Natural killer cell treated with Interleukin-12 subunit alpha and Interleukin-12 subunit beta and Interleukin-15 and Interleukin-18, amount 100 ng/mL, for 72 hours (primary cell): Measurements from ENCODE around the gene OSR1. TPM values are rescaled to one million over a fixed set of nuclear protein-coding genes. Genes with fewer than 3 reads are reported as not detected.

Experiments used
- ATAC-seq, 2 donors: fragments of 150-1000 bp; cut with Tn5 transposase in 1 of 2; sonication (Bioruptor Pico), chemical (Tn5 transposase) in 1 of 2; 2 replicates each; pipeline ENCODE4 v1.10.0; 2021
- DNase-seq: peaks from one replicate; pipeline ENCODE4 v3.0.0; 2022; ENCODE audit warnings: low spot score
- H3K27ac Mint-ChIP-seq, 2 donors: 1 replicate in 1 of 2; 2 replicates in 1 of 2; pipeline ENCODE4 v1.8.0; 2022; ENCODE audit warnings: mixed read lengths in 2 of 2, mild to moderate bottlenecking in 1 of 2, moderate library complexity in 1 of 2
- H3K27me3 Mint-ChIP-seq, 2 donors: 1 replicate in 1 of 2; 2 replicates in 1 of 2; pipeline ENCODE4 v1.8.0; 2022; ENCODE audit warnings: mixed read lengths in 2 of 2
- H3K36me3 Mint-ChIP-seq: one replicate; pipeline ENCODE4 v1.8.0; 2022; ENCODE audit warnings: mixed read lengths
- H3K4me1 Mint-ChIP-seq, 2 donors: 1 replicate in 1 of 2; 2 replicates in 1 of 2; pipeline ENCODE4 v1.8.0; 2022; ENCODE audit warnings: low read depth in 2 of 2, mixed read lengths in 2 of 2, mild to moderate bottlenecking in 1 of 2
- H3K4me3 Mint-ChIP-seq: one replicate; pipeline ENCODE4 v1.8.0; 2022; ENCODE audit warnings: mixed read lengths
- H3K9me3 Mint-ChIP-seq: 2 replicates; pipeline ENCODE4 v1.8.0; 2022; ENCODE audit warnings: mixed read lengths
- total RNA-seq, 2 donors: library from RNA; stranded (reverse); gene quantifications; one replicate each; pipeline ENCODE4 v1.2.3, GENCODE V29; 2022

Gene OSR1
- total RNA-seq, 2 donors from 2014 or later = not detected

DNA sequence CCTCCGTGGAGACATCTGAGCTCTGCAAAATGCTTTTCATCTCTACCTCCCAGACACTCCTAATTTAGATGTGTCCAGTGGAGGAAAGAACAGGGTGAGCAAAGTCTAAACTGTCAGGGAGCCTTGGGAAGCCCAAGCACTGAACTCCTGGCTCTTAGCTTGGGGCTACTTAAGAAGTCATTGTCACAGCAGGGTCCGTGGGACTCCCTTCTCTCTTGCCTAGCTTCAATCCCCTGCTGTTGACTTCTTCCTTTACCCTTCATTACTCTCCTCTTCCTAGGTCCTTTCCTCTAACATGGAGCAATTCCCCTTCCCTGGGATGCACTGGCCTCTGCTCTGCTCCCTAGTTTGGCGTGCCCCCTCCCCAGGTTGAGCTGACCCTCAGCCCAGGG lies 3.4 kb downstream of the OSR1 start:
- Mint-ChIP-seq H3K27ac (no peak overlapping the region), H3K36me3 (no peaks in the 10 kb centered on the region), H3K4me3 (no peak overlapping the region), H3K9me3 (no peaks in the 10 kb centered on the region), H3K4me1 (peaks cover 4 to 24% of the 10 kb centered on the region in 2 donors), H3K27me3 (peaks cover 60% of the 10 kb centered on the region in 2 donors)
- ATAC-seq (no peak), DNase-seq (no peak)

DNA sequence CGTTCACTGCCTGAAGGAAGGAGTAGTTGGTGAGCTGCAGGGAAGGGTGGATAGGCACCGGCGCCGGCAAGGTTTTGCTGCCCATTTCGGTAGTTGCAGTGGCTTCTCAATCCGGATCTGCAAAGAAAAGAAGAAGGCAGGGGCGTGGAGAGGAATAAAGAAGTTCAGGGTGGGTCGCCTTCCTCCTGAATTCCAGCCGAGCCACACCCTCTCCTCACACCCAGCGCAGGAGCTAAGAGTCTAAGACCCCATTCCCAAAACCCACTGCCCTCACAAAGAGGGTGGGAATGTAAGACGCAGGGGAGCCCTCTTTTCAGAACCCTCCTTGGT lies 4.7 kb downstream of the OSR1 start:
- DNase-seq (no peak), ATAC-seq (no peak)
- Mint-ChIP-seq H3K27ac (no peak overlapping the region), H3K27me3 (peaks cover 56 to 65% of the 10 kb centered on the region in 2 donors), H3K9me3 (no peaks in the 10 kb centered on the region), H3K4me3 (no peak overlapping the region), H3K36me3 (no peaks in the 10 kb centered on the region), H3K4me1 (peaks cover 4 to 24% of the 10 kb centered on the region in 2 donors)

DNA sequence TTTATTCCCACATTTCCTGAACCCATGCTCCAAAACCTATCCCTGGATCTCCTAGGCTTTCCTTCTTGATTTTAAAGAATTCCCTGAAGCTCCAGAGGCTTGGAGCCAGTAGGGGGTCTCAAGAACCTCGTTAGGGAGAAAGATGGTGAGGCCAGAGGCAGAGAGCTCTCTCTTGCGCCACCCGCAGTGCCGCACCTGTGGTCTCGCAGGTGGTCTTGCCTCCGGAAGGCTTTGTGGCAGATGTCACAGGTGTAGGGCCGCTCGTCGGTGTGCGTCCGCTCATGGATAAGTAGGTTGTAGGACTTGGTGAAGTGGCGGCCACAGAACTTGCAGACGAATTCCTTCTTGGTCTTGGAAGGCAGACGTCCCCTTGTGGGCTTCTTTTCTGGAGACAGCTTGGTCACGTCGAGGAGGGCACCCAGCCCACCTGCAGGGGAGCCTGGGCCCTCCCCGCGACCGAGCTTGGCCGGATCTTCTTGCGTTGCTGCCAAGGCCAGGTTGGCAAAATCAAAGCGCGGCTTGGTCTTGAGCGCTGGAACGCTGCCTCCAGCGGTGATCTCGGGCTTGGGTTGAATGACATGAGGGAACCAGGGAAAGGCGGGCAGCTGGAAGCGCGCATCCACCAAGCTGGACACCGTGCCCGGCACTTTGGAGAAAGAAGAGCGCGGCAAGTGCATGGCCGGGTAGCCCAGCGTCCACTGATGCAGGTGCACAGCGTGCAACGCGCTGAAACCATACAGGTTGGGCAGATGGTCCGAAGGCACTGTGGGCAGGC lies 5.3 kb downstream of the OSR1 start:
- no peaks in the 10 kb centered on the region for H3K36me3 Mint-ChIP-seq
- no peak overlapping the region for H3K4me3 Mint-ChIP-seq
- no peak for ATAC-seq
- H3K27me3 Mint-ChIP-seq = peaks cover 56 to 65% of the 10 kb centered on the region in 2 donors
- H3K4me1 Mint-ChIP-seq = peaks cover 7 to 27% of the 10 kb centered on the region in 2 donors
- no peak overlapping the region for H3K27ac Mint-ChIP-seq
- DNase-seq = no peak
- no peaks in the 10 kb centered on the region for H3K9me3 Mint-ChIP-seq

DNA sequence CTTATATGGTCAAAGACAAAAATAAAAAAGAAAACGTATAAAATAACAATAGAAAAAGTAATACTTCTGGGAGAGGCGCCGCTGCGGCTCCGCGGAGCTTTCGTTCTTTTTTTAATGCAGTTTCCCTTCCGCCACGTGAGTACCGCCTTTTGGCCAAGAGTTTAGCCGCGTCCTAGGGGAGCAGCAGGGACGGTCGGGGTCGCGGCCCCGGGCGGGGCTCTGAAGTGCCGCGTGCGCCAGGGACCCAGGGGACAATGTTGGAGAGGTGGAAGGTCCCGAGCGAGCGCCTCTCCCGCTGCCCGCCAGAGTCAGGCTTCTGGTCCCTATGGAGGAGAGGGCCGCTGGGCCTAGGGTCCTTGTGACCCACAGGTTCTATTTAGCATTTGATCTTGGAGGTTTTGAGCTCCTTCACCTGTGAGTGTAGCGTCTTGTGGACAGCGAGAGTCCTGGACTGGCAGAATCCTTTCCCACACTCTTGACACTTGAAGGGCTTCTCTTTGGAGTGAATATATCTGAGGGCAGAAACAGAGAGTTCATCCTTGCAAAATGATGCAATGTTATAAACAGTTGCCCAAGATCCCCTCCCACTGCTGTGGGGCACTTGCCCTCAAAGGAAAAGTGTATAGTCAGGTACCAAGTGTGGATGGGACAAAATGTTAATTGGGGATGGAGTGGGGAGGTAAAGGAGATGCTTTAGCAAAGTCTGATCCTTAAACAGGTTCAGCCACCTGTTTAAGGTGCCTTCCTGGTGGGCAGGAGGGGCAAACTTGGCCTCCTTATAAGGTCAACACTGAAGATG lies 6.3 kb downstream of the OSR1 start:
- Mint-ChIP-seq H3K9me3 (no peaks in the 10 kb centered on the region), H3K27ac (no peak overlapping the region), H3K4me1 (peaks cover 17 to 28% of the 10 kb centered on the region in 2 donors), H3K27me3 (peaks cover 46 to 57% of the 10 kb centered on the region in 2 donors), H3K36me3 (no peaks in the 10 kb centered on the region), H3K4me3 (peak overlapping the region; percentile 22)
- DNase-seq (no peak), ATAC-seq (no peak)

DNA sequence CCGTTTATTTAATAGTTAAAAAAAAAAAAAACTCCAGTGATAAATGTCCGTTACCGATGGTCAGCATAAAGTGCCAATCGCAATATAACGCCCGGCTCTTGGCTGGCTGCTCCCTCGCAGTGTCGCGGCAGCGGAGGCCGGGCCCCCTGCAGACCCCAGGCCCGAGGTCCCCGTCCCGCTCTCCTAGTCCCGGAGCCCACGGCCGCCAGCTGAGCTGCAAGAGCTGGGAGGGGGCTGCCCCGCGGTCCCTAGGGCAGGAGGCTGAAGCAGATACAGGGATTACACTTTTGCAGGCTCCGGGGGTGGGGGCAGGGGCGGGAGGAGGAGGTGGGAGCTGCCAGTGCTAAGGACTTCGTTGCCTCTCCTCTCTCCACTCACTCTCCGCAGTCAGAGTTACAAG lies 6.9 kb downstream of the OSR1 start:
- Mint-ChIP-seq H3K27me3 (peaks cover 40 to 51% of the 10 kb centered on the region in 2 donors), H3K9me3 (no peaks in the 10 kb centered on the region), H3K4me1 (peaks cover 21 to 25% of the 10 kb centered on the region in 2 donors), H3K4me3 (peak overlapping the region; percentile 22), H3K36me3 (no peaks in the 10 kb centered on the region), H3K27ac (no peak overlapping the region)
- ATAC-seq (no peak), DNase-seq (no peak)

DNA sequence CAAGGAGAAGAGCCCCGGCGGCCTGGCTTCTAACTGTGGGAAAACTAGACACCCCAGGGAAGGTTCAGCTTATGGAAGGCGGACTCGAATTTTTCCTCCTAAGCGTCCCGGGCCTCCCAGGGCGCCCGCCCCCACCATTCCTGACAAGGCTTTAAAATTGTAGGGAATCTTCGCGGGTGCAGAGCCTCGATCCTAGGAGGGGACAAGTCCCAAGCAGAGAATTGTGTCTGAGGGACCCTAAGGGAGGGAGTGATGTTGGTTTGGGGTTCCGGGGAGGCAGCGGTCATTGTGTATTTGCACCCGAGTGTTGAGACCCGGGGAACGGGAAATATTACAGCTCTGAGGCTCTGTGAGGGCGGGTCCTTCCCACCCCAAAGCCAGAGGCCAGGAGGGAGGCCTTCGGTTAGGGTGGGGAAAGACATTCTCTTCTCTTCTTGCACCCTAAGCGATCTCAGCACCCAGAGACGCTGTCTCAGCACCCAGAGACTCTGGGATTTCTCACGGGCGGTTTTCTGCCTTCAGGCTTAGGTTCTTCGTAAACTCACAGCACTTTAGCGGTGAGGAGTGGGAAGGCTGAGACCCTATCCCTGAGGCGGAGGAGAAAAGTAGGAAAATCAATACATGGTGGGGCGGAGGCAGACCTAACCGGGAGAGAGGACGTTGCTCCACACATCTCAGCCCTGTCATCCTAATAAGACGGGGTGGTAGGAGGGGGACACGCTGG lies 7.6 kb downstream of the OSR1 start:
- peaks cover 36 to 46% of the 10 kb centered on the region in 2 donors for H3K27me3 Mint-ChIP-seq
- peak overlapping the region; percentile 23 for H3K4me3 Mint-ChIP-seq
- peaks cover 21 to 23% of the 10 kb centered on the region in 2 donors for H3K4me1 Mint-ChIP-seq
- ATAC-seq (no peak), DNase-seq (no peak)
- no peaks in the 10 kb centered on the region for H3K36me3 Mint-ChIP-seq
- H3K27ac Mint-ChIP-seq = no peak overlapping the region
- H3K9me3 Mint-ChIP-seq = no peaks in the 10 kb centered on the region

DNA sequence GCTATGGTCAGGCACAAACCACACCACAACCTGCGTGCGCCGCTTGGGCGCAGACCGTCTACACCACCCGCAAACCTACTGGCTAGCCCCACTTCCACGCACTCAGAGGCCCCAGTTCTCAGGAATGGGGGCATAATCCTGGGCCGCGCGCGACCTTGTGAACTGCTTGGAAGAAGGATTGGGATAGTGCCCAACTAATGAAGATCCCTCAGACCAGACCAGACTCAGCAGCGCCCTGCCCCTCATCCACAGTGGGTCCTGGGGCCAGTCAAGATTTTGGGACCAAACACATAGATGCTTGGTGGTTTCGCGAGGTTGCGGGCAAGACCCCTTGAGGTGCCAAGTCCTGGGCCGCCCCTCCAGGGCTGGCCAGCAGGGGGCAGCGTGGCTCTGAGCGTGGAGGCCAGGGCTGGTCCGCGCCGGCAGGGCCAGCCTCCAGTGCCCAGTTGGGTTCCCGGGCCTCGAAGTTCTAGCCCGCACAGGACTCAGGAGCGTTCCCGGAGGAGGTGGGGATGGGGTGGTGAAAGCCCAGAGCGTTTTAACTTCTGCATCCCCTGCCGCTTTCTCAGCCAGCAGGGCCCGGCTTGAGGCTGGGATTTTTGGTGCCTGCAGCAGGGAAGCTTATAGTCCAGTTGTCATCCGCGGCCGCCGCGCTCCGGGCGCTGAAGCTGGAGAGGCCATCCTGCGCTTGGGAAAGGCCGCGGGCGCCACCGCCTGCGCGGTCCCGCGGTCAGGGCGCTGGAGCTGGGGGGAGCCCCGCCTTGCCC lies 8.3 kb downstream of the OSR1 start:
- no peak overlapping the region for H3K27ac Mint-ChIP-seq
- ATAC-seq = no peak
- no peaks in the 10 kb centered on the region for H3K9me3 Mint-ChIP-seq
- peak; percentile 73 for DNase-seq
- no peaks in the 10 kb centered on the region for H3K36me3 Mint-ChIP-seq
- H3K27me3 Mint-ChIP-seq = peaks cover 30 to 39% of the 10 kb centered on the region in 2 donors
- no peak overlapping the region for H3K4me3 Mint-ChIP-seq
- H3K4me1 Mint-ChIP-seq = peaks cover 21 to 23% of the 10 kb centered on the region in 2 donors

GRCh38 chr2:19348692-19349091 lies 9.7 kb downstream of the OSR1 start:
- Mint-ChIP-seq H3K27ac (peak overlapping the region; percentile 91 to 97), H3K9me3 (no peaks in the 10 kb centered on the region), H3K27me3 (peaks cover 16 to 32% of the 10 kb centered on the region in 2 donors), H3K36me3 (no peaks in the 10 kb centered on the region), H3K4me3 (no peak overlapping the region), H3K4me1 (peaks cover 21 to 23% of the 10 kb centered on the region in 2 donors)
- DNase-seq (no peak), ATAC-seq (no peak)

DNA sequence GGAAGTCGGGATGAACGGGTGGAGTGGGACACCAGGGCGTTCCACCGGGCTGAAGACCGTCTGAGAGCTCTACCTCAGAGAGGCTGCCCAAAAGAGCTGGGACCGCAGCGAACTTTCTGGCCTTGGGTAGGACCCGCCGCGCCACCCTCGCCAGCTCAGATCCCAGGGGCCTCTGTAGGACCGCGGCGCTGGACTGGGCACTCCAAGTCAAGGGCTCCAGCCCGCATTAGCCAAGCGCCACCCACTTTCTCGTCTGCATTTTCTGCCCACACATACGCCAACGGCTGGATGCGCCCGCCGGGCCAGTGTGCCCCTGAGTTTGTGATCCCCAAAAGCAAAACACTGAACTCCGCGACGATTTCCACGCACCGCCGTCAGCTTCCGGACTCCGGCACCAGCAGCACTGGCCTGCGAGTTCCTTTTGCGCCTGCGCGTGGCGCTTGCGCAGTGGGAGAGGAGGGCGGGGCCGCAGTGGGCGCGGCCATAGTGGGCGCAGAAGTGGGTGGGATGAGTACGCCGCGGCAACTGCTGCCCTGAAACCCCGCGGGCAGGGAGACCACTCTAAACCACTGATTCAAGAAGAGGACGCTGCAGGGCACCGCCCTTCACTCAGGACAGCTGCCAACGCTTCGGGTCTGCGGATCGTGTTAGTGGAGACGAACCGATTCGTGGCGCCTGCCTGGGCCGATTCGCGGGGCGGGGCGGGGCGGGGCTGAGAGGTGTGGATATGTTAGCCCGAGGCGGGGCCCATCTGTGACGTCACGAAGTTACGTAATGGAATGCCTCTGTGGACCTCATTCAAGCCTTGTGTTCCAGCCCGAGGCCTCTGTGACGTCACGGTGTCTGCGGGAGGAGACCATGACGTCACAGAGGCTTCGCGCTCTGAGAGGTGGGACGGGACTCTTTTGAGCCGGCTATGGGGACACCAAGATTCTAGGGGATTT lies 10.5 kb downstream of the OSR1 start:
- DNase-seq (peak; percentile 92), ATAC-seq (peak; percentile 96)
- Mint-ChIP-seq H3K27me3 (peaks cover 8 to 24% of the 10 kb centered on the region in 2 donors), H3K4me3 (peak overlapping the region; percentile 95), H3K9me3 (no peaks in the 10 kb centered on the region), H3K4me1 (peaks cover 21 to 23% of the 10 kb centered on the region in 2 donors), H3K27ac (peak overlapping the region; percentile 91 to 97), H3K36me3 (no peaks in the 10 kb centered on the region)

- peak overlapping the region; percentile 91 to 97 for H3K27ac Mint-ChIP-seq
- peak overlapping the region; percentile 95 for H3K4me3 Mint-ChIP-seq
- ATAC-seq (no peak), DNase-seq (no peak)
- H3K36me3 Mint-ChIP-seq = no peaks in the 10 kb centered on the region
- peaks cover 3 to 19% of the 10 kb centered on the region in 2 donors for H3K27me3 Mint-ChIP-seq
- peaks cover 19 to 21% of the 10 kb centered on the region in 2 donors for H3K4me1 Mint-ChIP-seq
- no peaks in the 10 kb centered on the region for H3K9me3 Mint-ChIP-seq
Measured at GRCh38 chr2:19346983-19347618, 11.3 kb downstream of the OSR1 start.

- Mint-ChIP-seq H3K4me3 (no peak overlapping the region), H3K4me1 (no peaks in the 10 kb centered on the region), H3K36me3 (no peaks in the 10 kb centered on the region), H3K27me3 (no peaks in the 10 kb centered on the region), H3K27ac (no peak overlapping the region), H3K9me3 (no peaks in the 10 kb centered on the region)
- ATAC-seq (no peak), DNase-seq (no peak)
Measured at GRCh38 chr2:19337742-19338141, 20.7 kb downstream of the OSR1 start.

GRCh38 chr2:19337202-19337601 lies 21.2 kb downstream of the OSR1 start:
- H3K27me3 Mint-ChIP-seq = no peaks in the 10 kb centered on the region
- no peaks in the 10 kb centered on the region for H3K9me3 Mint-ChIP-seq
- H3K36me3 Mint-ChIP-seq = no peaks in the 10 kb centered on the region
- H3K4me1 Mint-ChIP-seq = no peaks in the 10 kb centered on the region
- DNase-seq (no peak), ATAC-seq (no peak)
- H3K4me3 Mint-ChIP-seq = no peak overlapping the region
- H3K27ac Mint-ChIP-seq = no peak overlapping the region
